Spinal cord (tissue), 10 donors: ENCODE results near the gene HBEGF. TPM values are rescaled to one million over a fixed set of nuclear protein-coding genes. Genes with fewer than 3 reads are reported as not detected.

Source experiments
- DNase-seq, 6 donors: peaks; one replicate each; pipeline versions ENCODE4 v3.0.0 to v3.0.0-alpha.2; 2013 to 2015; ENCODE audit warnings: low spot score in 6 of 6, low read depth in 4 of 6
- H3K27ac ChIP-seq: one replicate; pipeline ENCODE4 v1.5.1; 2013; ENCODE audit warnings: low read depth, low read length, control low read depth
- H3K27me3 ChIP-seq: one replicate; pipeline ENCODE4 v1.6.1; 2013; ENCODE audit warnings: low read length; ENCODE audit not compliant: control insufficient read depth, insufficient read depth
- H3K36me3 ChIP-seq: one replicate; pipeline ENCODE4 v1.6.1; 2013; ENCODE audit warnings: low read length; ENCODE audit not compliant: control insufficient read depth, insufficient read depth
- H3K4me1 ChIP-seq: one replicate; pipeline ENCODE4 v1.6.1; 2013; ENCODE audit warnings: low read length; ENCODE audit not compliant: control insufficient read depth, insufficient read depth
- H3K4me3 ChIP-seq: one replicate; pipeline ENCODE4 v1.5.1; 2013; ENCODE audit warnings: low read depth, low read length, control low read depth
- H3K9me3 ChIP-seq: one replicate; pipeline ENCODE4 v1.6.1; 2013; ENCODE audit warnings: low read length; ENCODE audit not compliant: control insufficient read depth, insufficient read depth
- WGBS: methylation state at CpG from one replicate; pipeline ENCODE4 v1.1.5; 2013; ENCODE audit warnings: missing lambda C conversion rate; ENCODE audit not compliant: insufficient coverage; 5-methylcytosine and 5-hydroxymethylcytosine counted together
- polyA plus RNA-seq, 2 donors: library from polyadenylated mRNA; unstranded; fragments of 120-200 nt; gene quantifications; one replicate each; pipeline ENCODE4 v1.2.1, GENCODE V29; 2013; ENCODE audit not compliant: insufficient read length in 2 of 2
- total RNA-seq, 2 donors: library from RNA; depleted of rRNA in 1 of 2; stranded (reverse); fragments of 120-200 nt in 1 of 2; fragments of >200 nt in 1 of 2; gene quantifications; one replicate each; pipeline versions ENCODE4 v1.2.3 to v1.2.4, GENCODE V29; 2013 to 2014
- donor health status: healthy.

The HBEGF gene
- total and polyA plus RNA-seq, 4 donors, result 12.3 to 30.0 (median 21.6) TPM

DNA sequence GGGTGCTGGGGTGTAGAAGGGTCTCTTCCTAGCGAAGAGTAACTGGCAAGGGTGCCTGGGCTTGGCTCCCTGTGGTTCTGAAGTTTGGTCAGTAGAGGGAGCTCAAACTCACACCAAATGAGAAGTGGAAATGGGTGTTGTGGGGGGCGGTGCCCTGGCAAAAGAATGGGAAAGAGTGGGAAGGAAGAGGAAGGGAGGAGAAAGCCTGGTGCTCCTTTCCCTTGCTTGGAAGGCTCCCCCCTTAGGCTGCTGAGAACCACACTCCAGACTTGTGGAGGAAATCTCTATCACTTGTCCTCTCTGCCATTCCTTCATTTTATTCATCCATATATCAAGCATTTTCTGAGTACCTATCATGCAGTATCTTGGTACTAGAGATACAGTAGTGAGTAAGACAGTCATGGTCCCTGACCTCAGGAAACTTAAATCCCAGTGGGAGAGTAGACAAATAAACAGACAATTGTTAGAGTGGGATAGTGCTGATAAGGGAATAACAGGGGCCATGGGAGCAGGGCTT, 26.6 kb upstream of the HBEGF start:
- no peaks in the 10 kb centered on the region for H3K9me3 ChIP-seq
- H3K4me1 ChIP-seq, result no peaks in the 10 kb centered on the region
- no peak overlapping the region for H3K27ac ChIP-seq
- no peaks in the 10 kb centered on the region for H3K36me3 ChIP-seq
- 17% methylated on average over 1 of the region's 2 CpGs for WGBS
- no peak overlapping the region for H3K4me3 ChIP-seq
- H3K27me3 ChIP-seq, result no peaks in the 10 kb centered on the region
- DNase-seq, result peak in 5 of 6 donors; percentile 19 to 87 (median 51)

DNA sequence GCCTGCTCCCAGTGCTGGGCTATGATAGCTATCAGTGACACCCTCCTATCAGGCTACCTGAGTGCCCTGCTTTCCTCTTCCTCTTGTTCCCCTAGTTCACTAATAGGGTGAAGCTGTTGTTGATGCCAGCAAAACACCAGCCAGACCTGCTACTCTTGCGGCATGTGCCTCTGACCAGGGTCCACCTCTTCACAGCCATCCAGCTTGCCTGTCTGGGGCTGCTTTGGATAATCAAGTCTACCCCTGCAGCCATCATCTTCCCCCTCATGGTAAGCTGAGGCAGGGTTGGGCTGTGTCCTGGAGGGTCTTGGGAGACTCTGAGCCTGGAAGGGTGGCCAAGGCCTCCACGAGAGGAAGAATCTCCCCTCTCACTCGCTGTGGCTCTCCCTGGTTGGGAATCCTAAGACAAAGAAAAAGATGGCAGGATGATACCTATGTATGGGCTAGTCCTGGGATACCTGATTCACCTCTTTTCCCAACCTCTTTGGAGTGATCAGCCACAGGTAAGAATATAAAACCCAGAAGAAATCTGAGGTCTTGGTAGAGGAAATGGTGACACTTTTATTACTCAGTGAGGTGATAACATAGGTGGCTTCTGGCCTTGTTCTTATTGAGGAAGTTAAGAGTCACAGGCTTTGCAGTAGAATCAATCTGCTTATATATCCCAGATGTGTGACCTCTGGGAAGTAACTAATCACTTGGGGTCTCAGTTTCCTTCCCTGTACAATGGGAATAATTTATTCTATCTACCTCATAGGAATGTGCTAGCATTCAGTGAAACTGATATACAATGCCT, 25.2 kb upstream of the HBEGF start:
- DNase-seq, result no peak
- 80% methylated on average over 1 of the region's 3 CpGs for WGBS
- Histone ChIP-seq H3K4me3 (no peak overlapping the region), H3K27me3 (no peaks in the 10 kb centered on the region), H3K9me3 (no peaks in the 10 kb centered on the region), H3K27ac (no peak overlapping the region), H3K36me3 (peaks cover 6% of the 10 kb centered on the region), H3K4me1 (no peaks in the 10 kb centered on the region)

DNA sequence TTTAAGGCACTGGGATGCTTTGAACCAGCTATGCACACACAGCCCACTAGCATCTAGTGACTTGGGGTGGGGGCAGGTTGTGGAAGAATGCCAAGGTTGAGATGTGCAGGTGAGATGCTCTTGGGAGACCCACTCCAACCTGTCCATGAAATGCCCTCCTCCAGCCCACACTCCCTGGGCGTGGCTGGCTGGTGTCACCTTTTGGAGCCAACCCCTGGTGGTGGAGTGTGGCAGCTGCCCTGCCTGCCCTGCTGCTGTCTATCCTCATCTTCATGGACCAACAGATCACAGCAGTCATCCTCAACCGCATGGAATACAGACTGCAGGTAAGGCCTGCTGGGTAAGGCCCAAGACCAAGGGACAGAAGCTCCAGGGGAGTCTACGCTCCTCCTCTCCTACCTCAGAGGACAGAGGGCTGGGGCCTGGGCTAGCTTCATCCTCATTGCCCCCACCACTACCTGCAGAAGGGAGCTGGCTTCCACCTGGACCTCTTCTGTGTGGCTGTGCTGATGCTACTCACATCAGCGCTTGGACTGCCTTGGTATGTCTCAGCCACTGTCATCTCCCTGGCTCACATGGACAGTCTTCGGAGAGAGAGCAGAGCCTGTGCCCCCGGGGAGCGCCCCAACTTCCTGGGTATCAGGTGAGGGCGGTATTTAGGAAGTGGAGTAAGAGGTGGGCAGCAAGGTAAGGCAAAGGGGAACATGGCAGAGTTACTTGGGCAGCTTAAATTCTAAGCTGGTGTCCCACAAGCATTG, 21.0 kb upstream of the HBEGF start:
- H3K36me3 ChIP-seq, result peaks cover 6% of the 10 kb centered on the region
- DNase-seq, result no peak
- 91% methylated on average over 8 of the region's 8 CpGs for WGBS
- no peaks in the 10 kb centered on the region for H3K9me3 ChIP-seq
- no peak overlapping the region for H3K27ac ChIP-seq
- H3K27me3 ChIP-seq, result no peaks in the 10 kb centered on the region
- peaks cover 15% of the 10 kb centered on the region for H3K4me1 ChIP-seq
- H3K4me3 ChIP-seq, result no peak overlapping the region

GRCh38 chr5:140366589-140367255, 20.3 kb upstream of the HBEGF start:
- no peak for DNase-seq
- Histone ChIP-seq H3K4me3 (no peak overlapping the region), H3K9me3 (no peaks in the 10 kb centered on the region), H3K36me3 (peaks cover 6% of the 10 kb centered on the region), H3K27me3 (no peaks in the 10 kb centered on the region), H3K4me1 (peaks cover 15% of the 10 kb centered on the region), H3K27ac (no peak overlapping the region)
- 71% methylated on average over 5 of the region's 7 CpGs for WGBS

- Histone ChIP-seq H3K36me3 (peaks cover 6% of the 10 kb centered on the region), H3K4me1 (peaks cover 15% of the 10 kb centered on the region), H3K9me3 (no peaks in the 10 kb centered on the region), H3K27ac (no peak overlapping the region), H3K27me3 (no peaks in the 10 kb centered on the region), H3K4me3 (no peak overlapping the region)
- no peak for DNase-seq
- 94% methylated on average over 3 of the region's 4 CpGs for WGBS
Observed at GRCh38 chr5:140365941-140366340, 19.5 kb upstream of the HBEGF start.

- H3K4me3 ChIP-seq, result no peak overlapping the region
- DNase-seq, result no peak
- H3K27ac ChIP-seq, result no peak overlapping the region
Observed at GRCh38 chr5:140365282-140365681, 18.9 kb upstream of the HBEGF start.

GRCh38 chr5:140364472-140364765, 18.0 kb upstream of the HBEGF start:
- no peak for DNase-seq
- H3K27ac ChIP-seq, result no peak overlapping the region
- H3K9me3 ChIP-seq, result no peaks in the 10 kb centered on the region
- peaks cover 6% of the 10 kb centered on the region for H3K36me3 ChIP-seq
- peaks cover 15% of the 10 kb centered on the region for H3K4me1 ChIP-seq
- no peak overlapping the region for H3K4me3 ChIP-seq
- no peaks in the 10 kb centered on the region for H3K27me3 ChIP-seq
- 100% methylated on average over 1 of the region's 3 CpGs for WGBS

More at GRCh38 chr5:140365282-140365681, 18.9 kb upstream of the HBEGF start:
- H3K9me3 ChIP-seq, result no peaks in the 10 kb centered on the region
- H3K36me3 ChIP-seq, result peaks cover 6% of the 10 kb centered on the region
- WGBS, result 89% methylated on average over 1 of the region's 3 CpGs
- no peaks in the 10 kb centered on the region for H3K27me3 ChIP-seq
- peaks cover 15% of the 10 kb centered on the region for H3K4me1 ChIP-seq

DNA sequence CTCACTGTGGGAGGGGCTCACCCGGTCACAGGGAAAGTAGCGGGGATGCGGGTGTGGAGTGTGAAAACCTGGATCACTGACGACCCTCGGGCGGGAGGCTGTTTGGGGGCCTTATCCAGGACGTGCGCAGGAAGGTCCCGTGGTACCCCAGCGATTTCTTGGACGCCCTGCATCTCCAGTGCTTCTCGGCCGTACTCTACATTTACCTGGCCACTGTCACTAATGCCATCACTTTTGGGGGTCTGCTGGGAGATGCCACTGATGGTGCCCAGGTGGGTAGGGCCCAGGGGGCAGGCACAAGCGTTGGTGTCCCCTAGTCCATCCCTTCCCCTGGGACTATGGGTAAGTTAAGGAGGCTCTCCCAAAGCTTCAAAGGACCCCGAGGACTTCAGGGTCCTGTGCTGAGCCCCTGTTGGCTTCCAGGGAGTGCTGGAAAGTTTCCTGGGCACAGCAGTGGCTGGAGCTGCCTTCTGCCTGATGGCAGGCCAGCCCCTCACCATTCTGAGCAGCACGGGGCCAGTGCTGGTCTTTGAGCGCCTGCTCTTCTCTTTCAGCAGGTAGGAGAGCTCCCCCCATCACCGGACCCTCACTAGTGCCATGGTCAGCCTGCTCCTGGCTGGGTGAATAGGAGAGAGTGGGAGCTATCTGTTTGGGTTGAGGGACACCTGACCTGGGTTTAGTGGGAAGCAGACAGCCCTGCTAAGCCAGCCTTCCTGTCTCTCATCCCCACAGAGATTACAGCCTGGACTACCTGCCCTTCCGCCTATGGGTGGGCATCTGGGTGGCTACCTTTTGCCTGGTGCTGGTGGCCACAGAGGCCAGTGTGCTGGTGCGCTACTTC, 17.4 kb upstream of the HBEGF start:
- WGBS, result 41% methylated on average over 17 of the region's 20 CpGs

More for the DNA sequence above, 17.4 kb upstream of the HBEGF start:
- no peaks in the 10 kb centered on the region for H3K27me3 ChIP-seq
- peak overlapping the region; percentile 34 for H3K4me3 ChIP-seq
- peaks cover 15% of the 10 kb centered on the region for H3K4me1 ChIP-seq
- DNase-seq, result no peak
- no peak overlapping the region for H3K27ac ChIP-seq
- peaks cover 6% of the 10 kb centered on the region for H3K36me3 ChIP-seq
- no peaks in the 10 kb centered on the region for H3K9me3 ChIP-seq
